HG03457 (cell line): ENCODE data around the gene NCOA6.
A peak's percentile ranks its signal among the peaks of the same experiment; 100 is the strongest.
"Not testable (repeated sequence)": the region's sequence is repeated elsewhere in the genome, so short reads cannot be mapped to it uniquely, and the experiment has no call there.

ENCODE experiments used
- ATAC-seq: cut with Tn5 transposase; IDR thresholded peaks from one replicate; pipeline ENCODE4 v1.9.1; 2021; ENCODE audit warnings: moderate number of reproducible peaks; ENCODE audit not compliant: unreplicated experiment

Gene NCOA6

DNA sequence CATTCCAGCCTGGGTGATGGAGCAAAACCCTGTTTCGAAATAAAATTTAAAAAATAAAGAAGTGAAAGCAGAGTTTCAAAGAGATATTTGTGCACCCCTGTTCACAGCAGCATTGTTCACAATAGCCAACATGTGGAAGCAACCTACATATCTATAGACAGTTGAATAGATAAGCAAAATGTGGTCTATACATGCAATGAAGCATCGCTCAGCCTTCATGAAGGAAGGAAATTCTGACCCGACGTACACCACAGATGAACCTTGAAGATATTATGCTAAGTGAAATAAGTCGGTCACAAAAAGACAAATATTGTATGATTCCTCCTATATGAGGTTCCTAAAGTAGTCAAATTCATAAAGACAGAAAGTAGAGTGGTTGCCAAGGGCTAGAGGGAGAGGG is 6.5 kb upstream of the NCOA6 start:
- no peak for ATAC-seq

- no peak for ATAC-seq
Measured at GRCh38 chr20:34829191-34829590, 3.7 kb upstream of the NCOA6 start.

GRCh38 chr20:34824806-34825529 is 483 bp downstream of the NCOA6 start:
- peak; percentile 51 for ATAC-seq

DNA sequence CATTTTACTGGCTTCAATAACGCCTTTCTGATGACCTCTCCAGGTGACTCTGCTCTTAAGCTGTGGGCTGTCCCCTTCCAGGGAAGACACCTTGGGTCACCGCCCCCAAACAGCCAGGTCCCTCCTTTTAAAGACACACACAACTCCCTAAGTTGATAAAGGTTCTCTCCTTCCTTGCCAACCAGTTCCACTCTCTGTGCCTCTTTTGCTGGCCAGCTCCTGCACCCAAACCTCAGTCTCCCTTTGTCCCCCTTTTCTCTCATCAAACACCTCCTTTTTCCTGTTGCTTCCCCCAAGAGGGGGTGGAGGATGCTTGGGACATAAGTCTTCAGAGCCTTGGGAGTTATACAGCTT is 1.0 kb downstream of the NCOA6 start:
- no peak for ATAC-seq

DNA sequence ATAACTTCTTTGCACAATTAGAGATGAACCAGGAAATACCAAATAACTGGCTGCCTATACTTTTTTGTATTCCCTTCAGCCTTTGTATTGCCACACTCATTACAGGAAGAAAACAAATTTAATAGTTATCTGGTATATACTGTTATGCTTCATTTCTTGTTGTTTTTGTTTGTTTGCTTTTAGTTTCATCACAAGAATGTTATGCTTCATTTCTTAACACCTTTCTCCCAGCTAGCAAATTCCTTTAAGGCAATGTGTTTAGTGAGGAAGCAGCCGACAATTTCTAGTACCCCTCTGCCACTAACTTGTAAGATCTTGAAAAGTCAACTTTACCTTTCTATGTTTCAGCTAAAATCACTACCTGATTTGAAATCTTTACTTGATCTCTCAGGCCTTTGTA is 1.4 kb downstream of the NCOA6 start:
- no peak for ATAC-seq

DNA sequence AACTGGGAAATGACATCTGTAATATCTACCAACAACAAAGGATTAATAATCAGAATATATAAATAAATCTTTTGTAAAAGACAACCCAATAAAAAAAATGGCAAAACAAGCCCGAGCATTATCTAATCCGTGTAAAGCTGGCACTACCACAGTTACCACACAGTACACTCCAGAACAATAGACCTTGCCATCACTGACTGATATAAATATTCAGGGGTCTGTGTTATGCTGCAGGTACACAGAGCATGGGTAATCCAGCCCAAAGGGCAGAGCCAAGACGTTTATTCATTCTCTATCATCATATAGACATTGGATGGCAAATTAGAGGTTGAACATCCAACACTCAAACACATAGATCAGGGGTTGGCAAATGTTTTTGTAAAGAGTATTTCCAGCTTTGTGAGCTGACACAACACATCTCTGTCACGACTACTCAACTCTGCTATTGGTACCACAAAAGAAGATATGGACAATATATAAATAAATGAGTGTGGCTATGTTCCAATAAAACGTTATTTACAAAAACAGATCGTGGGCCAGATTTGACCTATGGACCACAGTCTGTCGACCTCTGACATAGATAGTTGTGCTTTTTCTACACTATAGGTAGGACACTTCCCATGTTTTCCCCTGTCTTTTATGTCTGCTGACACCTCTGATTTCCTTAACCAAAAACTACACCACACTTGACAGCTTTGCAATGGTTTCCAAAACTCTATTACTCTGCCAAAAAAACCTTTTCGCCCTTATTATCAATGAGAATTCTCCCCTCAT is 4.5 kb downstream of the NCOA6 start:
- ATAC-seq: no peak

DNA sequence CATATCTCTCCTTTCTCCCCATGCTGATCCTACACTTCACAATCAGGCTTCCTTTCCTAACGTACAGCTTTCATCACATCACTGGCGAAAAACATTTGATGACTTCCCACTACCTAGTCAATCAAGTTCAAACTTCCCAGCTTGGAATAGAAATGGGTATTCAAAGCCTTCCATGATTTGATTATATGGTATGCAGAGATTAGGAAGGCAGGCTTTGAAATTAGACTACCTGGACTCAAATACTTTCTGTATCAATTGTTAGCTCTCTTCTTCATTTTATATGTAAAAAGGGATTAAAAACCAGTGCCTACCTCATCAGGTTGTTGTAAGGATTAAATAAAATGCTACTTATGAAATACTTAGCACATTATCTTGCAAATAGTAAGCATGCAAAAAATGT is 7.7 kb downstream of the NCOA6 start:
- ATAC-seq: no peak

DNA sequence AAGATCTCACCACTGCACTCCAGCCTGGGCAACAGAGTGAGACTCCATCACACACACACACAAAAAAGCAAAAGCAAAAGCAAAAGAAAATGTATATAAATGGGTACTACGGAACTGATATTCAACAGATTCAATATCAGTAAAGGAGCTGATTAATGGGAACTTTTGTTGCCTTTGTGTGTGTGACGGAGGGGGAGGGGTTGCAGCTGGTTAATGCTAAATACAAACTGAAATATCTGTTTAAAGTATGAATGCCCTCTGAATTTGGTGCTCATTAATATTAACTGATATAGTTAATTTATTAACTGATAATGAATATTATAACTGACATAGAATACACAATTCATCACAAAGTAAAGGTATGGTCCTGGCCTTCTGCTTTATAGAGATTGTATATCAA is 8.4 kb downstream of the NCOA6 start:
- ATAC-seq: no peak

DNA sequence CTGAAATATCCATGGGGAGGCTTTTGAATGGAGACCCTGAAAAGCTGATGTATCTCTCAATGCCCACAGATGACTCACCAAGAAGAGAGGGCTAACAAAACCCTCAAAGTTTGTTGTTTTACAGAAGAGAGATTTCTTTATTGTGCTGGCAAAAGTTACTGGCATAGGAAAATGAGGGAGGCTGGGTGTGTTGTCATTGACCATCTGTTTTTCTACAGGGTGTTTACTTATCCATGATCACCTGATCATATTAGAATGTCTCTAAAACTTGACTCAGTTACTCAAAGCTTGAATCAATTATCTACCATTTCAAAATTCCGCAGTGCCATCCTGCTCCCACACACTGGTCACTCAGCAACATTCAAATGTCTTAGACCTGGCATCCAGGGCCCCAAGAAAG is 9.8 kb downstream of the NCOA6 start:
- no peak for ATAC-seq

GRCh38 chr20:34808583-34808982 is 16.9 kb downstream of the NCOA6 start:
- no peak for ATAC-seq

DNA sequence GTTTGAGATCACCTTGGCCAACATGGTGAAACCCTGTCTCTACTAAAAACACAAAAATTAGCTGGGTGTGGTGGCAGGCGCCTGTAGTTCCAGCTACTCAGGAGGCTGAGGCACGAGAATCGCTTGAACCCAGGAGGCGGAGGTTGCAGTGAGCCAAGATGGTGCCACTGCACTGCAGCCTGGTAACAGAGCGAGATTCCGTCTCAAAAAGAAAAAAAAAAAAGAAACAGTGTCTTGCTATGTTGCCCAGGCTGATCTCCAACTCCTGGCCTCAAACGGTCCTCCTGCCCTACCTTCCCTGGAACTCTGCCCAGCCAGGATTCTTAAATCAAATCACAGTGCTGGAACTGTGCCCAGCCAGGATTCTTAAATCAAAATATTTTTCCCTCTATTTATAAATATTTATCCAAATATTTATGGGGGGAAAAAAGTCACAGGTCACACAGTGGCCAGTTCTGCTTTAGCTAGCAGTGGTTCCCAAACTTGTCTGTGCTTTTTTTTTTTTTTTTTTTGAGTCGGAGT is 17.4 kb downstream of the NCOA6 start:
- not testable (repeated sequence) for ATAC-seq

- no peak for ATAC-seq
Measured at GRCh38 chr20:34806255-34806654, 19.2 kb downstream of the NCOA6 start.

DNA sequence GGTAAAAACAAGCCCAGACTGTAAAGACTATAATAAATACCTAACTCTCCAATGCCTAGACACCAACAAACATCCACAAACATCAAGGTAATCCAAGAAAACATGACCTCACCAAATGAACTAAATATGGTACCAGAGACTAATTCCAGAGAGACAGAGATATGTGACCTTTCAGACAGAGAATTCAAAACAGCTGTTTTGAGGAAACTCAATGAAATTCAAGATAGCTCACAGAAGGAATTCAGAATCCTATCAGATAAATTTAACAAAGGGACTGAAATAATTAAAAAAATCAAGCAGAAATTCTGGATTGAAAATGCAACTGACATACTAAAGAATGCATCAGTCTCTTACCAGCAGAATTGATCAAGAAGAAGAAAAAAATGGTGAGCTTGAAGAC is 26.6 kb downstream of the NCOA6 start:
- no peak for ATAC-seq

DNA sequence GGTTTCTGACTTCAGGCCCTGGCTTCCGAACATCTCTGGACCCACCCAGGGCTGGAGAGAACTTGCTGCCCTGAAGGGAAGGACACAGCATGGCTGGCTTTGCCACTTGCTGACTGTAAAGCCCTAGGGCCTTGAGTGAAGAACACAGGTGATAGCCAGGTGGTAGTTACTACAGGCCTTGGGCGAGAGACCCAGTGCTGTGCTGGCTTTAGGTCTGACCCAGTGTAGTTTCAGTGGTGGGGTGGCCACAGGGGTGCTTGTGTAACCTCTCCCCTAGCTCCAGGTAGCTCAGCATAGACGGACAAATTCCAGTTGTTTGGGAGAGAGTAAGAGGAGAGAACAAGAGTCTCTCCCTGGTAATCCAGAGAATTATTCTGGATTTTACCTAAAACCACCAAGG is 27.1 kb downstream of the NCOA6 start:
- no peak for ATAC-seq

GRCh38 chr20:34797012-34797995 is 28.1 kb downstream of the NCOA6 start:
- no peak for ATAC-seq

DNA sequence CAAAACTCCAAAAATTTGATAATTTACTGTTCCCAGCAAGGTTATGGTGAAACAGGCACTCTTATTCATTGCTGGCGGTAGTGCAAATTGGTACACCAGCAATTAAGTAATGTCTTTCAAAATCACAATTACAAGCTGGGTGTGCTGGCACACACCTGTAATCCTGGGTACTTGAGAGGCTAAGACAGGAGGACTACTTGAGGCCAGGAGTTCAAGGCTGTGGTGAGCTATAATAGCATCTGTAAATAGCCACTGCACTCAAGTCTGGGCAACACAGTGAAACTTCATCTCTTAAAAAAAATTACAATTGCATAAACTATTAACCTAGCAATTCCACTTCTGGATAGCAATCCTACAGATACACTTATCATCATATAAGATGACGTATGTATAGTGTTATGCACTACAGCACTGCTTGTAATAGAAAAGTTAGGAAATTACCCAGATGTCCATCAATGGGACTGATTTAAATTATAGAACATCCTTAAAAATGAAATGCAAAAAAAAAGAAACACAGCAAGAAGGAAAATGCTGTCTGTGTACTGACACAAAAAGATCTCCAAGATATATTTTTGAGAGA is 31.4 kb downstream of the NCOA6 start:
- ATAC-seq: no peak

DNA sequence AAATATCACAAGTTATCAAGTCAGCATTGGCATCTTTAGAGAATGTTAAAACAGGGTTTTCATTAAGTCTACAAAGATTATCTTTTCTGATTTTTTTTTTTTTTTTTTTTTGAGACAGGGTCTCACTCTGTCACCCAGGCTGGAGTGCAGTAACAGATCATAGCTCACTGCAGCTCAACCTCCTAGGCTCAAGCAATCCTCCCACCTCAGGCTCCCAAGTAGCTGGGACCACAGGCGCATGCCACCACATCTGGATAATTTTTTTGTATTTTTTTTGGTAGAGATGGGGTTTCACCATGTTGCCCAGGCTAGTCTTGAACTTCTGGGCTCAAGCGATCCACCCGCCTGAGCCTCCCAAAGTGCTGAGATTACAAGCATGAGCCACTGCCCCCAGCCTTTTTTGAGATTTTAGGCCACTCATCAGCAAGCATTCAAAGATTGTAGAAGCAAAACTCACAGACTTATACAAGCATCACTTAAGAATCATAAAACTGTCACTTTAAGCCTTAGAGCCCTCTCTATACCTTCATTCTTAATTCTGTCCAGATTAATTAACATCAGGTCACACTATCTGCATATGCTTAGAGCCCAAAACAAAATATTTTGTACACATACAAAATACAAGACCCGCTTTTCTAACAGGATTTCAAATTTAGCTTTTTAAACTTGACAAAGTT is 32.6 kb downstream of the NCOA6 start:
- ATAC-seq: no peak

GRCh38 chr20:34791289-34792020 is 34.0 kb downstream of the NCOA6 start:
- no peak for ATAC-seq

DNA sequence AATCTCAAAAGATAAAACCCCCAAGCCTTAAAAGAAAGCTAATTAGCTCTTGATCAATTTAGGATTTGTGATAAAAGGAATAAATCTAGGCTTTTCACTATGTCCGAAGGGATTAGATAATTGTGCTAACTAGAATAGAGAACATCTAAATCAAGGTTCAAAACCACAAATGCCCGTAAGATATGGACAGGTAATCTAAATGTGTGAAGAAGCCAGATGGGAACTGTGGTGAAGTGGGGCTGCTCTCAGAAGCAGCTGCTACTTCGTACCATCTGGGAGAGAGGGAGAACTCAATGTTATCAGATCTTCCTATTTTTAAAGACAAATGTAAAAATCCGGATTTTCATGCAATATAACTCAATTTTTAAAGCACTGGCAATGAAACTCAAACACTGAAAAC is 44.2 kb downstream of the NCOA6 start:
- ATAC-seq: no peak

- ATAC-seq: not testable (repeated sequence)
Measured at GRCh38 chr20:34780291-34780690, 45.2 kb downstream of the NCOA6 start.
